Calu3 (cell line): ENCODE data around the gene DHRS7B. TPM values are rescaled to one million over a fixed set of nuclear protein-coding genes. Genes with fewer than 3 reads are reported as not detected.

Experiments
- BruUV-seq: library from RNA; stranded (reverse); fragments of 400-500 nt; replicated peaks from 2 replicates; lab custom pipeline; 2021; lab: Mats Ljungman, UMichigan
- CTCF ChIA-PET: fragments of 300-600 bp; sonication (Branson Sonifier 250); formaldehyde crosslinking; loops from one replicate; lab custom pipeline; 2022; ENCODE audit warnings: antibody characterized with exemption; lab: Charles Lee
- DNase-seq: peaks from one replicate; pipeline ENCODE4 v3.0.0; 2022
- H3K27ac Mint-ChIP-seq: one replicate; pipeline ENCODE4 v1.8.0; 2022; ENCODE audit warnings: mixed read lengths; ENCODE audit not compliant: unreplicated experiment
- H3K27me3 Mint-ChIP-seq: one replicate; pipeline ENCODE4 v1.8.0; 2022; ENCODE audit warnings: mixed read lengths; ENCODE audit not compliant: unreplicated experiment
- H3K36me3 Mint-ChIP-seq: one replicate; pipeline ENCODE4 v1.8.0; 2022; ENCODE audit warnings: mild to moderate bottlenecking, moderate library complexity, mixed read lengths; ENCODE audit not compliant: insufficient read depth, unreplicated experiment
- H3K4me1 Mint-ChIP-seq: one replicate; pipeline ENCODE4 v1.8.0; 2022; ENCODE audit warnings: mild to moderate bottlenecking, low read depth, mixed read lengths; ENCODE audit not compliant: unreplicated experiment
- H3K4me3 Mint-ChIP-seq: one replicate; pipeline ENCODE4 v1.8.0; 2022; ENCODE audit warnings: mild to moderate bottlenecking, low read depth, moderate library complexity, mixed read lengths; ENCODE audit not compliant: unreplicated experiment
- H3K9me3 Mint-ChIP-seq: one replicate; pipeline ENCODE4 v1.8.0; 2022; ENCODE audit warnings: low read depth, mixed read lengths; ENCODE audit not compliant: unreplicated experiment
- CTCF ChIP-seq: fragments of 200-600 bp; IDR thresholded peaks from one replicate; pipeline ENCODE4 v1.8.0; 2022; ENCODE audit warnings: antibody characterized with exemption; ENCODE audit not compliant: unreplicated experiment
- intact Hi-C: fragments of 100-400 bp; cut with micrococcal nuclease; formaldehyde crosslinking; loops from one replicate; pipeline ENCODE4 v1.10.0; 2022; ENCODE audit not compliant: unreplicated experiment
- total RNA-seq: library from RNA; stranded (reverse); gene quantifications from 2 replicates; pipeline ENCODE4 v1.2.3, GENCODE V29; 2022

The DHRS7B gene
- total RNA-seq, 1 experiment from 2014 or later: 15.3 TPM

- no peak overlapping the region for H3K27ac Mint-ChIP-seq
- DNase-seq: no peak
- H3K36me3 Mint-ChIP-seq: peaks cover 13% of the 10 kb centered on the region
- no peaks in the 10 kb centered on the region for H3K27me3 Mint-ChIP-seq
- CTCF ChIA-PET: no interaction called here
- no peak overlapping the region for H3K4me3 Mint-ChIP-seq
- no peak for TF ChIP-seq CTCF
- intact Hi-C loops: no loop called here
- no TSS peak for BruUV-seq
- H3K4me1 Mint-ChIP-seq: no peaks in the 10 kb centered on the region
- H3K9me3 Mint-ChIP-seq: no peaks in the 10 kb centered on the region
Measured at GRCh38 chr17:21198411-21198810, 71.6 kb downstream of the DHRS7B start.

GRCh38 chr17:21199311-21199710 is 72.5 kb downstream of the DHRS7B start:
- no peak for TF ChIP-seq CTCF
- CTCF ChIA-PET: no interaction called here
- no peak overlapping the region for H3K27ac Mint-ChIP-seq
- no peaks in the 10 kb centered on the region for H3K4me1 Mint-ChIP-seq
- no TSS peak for BruUV-seq
- H3K4me3 Mint-ChIP-seq: no peak overlapping the region
- DNase-seq: no peak
- no peaks in the 10 kb centered on the region for H3K9me3 Mint-ChIP-seq
- peaks cover 12% of the 10 kb centered on the region for H3K36me3 Mint-ChIP-seq
- no peaks in the 10 kb centered on the region for H3K27me3 Mint-ChIP-seq
- intact Hi-C loops: no loop called here

- BruUV-seq: no TSS peak
- intact Hi-C loops: no loop called here
- no peak overlapping the region for H3K27ac Mint-ChIP-seq
Measured at GRCh38 chr17:21199856-21200255, 73.1 kb downstream of the DHRS7B start.

GRCh38 chr17:21200590-21201297 is 74.0 kb downstream of the DHRS7B start:
- Mint-ChIP-seq H3K27me3 (no peaks in the 10 kb centered on the region), H3K9me3 (no peaks in the 10 kb centered on the region), H3K4me3 (no peak overlapping the region), H3K27ac (no peak overlapping the region), H3K4me1 (no peaks in the 10 kb centered on the region), H3K36me3 (peaks cover 12% of the 10 kb centered on the region)
- no peak for DNase-seq
- TF ChIP-seq CTCF: no peak
- intact Hi-C loops: no loop called here
- CTCF ChIA-PET: no interaction called here
- BruUV-seq: no TSS peak

More at GRCh38 chr17:21199856-21200255, 73.1 kb downstream of the DHRS7B start:
- H3K27me3 Mint-ChIP-seq: no peaks in the 10 kb centered on the region
- no peaks in the 10 kb centered on the region for H3K4me1 Mint-ChIP-seq
- CTCF ChIA-PET: no interaction called here
- no peaks in the 10 kb centered on the region for H3K9me3 Mint-ChIP-seq
- DNase-seq: no peak
- no peak for TF ChIP-seq CTCF
- H3K36me3 Mint-ChIP-seq: peaks cover 12% of the 10 kb centered on the region
- H3K4me3 Mint-ChIP-seq: no peak overlapping the region
